HCT116 (cell line): ENCODE data around the gene CASZ1. TPM values are rescaled to one million over a fixed set of nuclear protein-coding genes. Genes with fewer than 3 reads are reported as not detected.

Experiments
- ATAC-seq: fragments of 200-7000 bp; cut with Tn5 transposase; 2 replicates; pipeline ENCODE4 v1.9.1; 2020; ENCODE audit warnings: mild to moderate bottlenecking, moderate library complexity
- BruUV-seq: library from RNA; stranded (reverse); fragments of 400-500 nt; replicated peaks from 2 replicates; lab custom pipeline; 2021; lab: Mats Ljungman, UMichigan
- CTCF ChIA-PET: fragments of 300-600 bp; sonication (Branson Sonifier 250); formaldehyde crosslinking; loops from one replicate; lab custom pipeline; 2021; ENCODE audit warnings: antibody characterized with exemption; lab: Charles Lee
- POLR2A ChIA-PET: fragments of 300-600, 350-600 bp; sonication (Branson Sonifier 250); formaldehyde crosslinking; loops from one replicate; lab custom pipeline; 2021; ENCODE audit warnings: antibody characterized with exemption; lab: Charles Lee
- RAD21 ChIA-PET, 2 experiments: fragments of 300-600 bp; sonication (Branson Sonifier 250); formaldehyde crosslinking; loops; one replicate each; lab custom pipeline; 2023; ENCODE audit warnings: low total read pairs in 2 of 2; ENCODE audit not compliant: uncharacterized antibody in 2 of 2, unreplicated experiment in 2 of 2, low non-redundant PET in 1 of 2; lab: Charles Lee
- DNase-seq: peaks from one replicate; pipeline ENCODE4 v3.0.0-alpha.2; 2010; ENCODE audit warnings: low read depth, low spot score
- H2AFZ ChIP-seq: fragments of 200-600 bp; shearing (Covaris generic), sonication (generic); 2 replicates; pipeline ENCODE4 v1.6.1; 2017; ENCODE audit warnings: low read depth, mixed run types, mixed read lengths, antibody characterized with exemption, low read length; ENCODE audit not compliant: poor library complexity, severe bottlenecking
- H3K27ac ChIP-seq: 2 replicates; pipeline ENCODE4 v1.5.1; 2012; ENCODE audit warnings: low read depth, low read length
- H3K27me3 ChIP-seq: fragments of 200-600 bp; sonication (generic); 2 replicates; pipeline ENCODE4 v1.6.1; 2016; ENCODE audit warnings: mixed run types, low read length, mixed read lengths; ENCODE audit not compliant: insufficient read depth
- H3K36me3 ChIP-seq, 2 experiments: fragments of 200-500 bp in 1 of 2; fragments of 200-600 bp in 1 of 2; sonication (Bioruptor generic) in 1 of 2; sonication (generic) in 1 of 2; 2 replicates each; pipeline versions ENCODE4 v1.5.1 to v1.6.1; 2014 to 2016; ENCODE audit warnings: low read length in 2 of 2, inconsistent platforms in 1 of 2, mixed read lengths in 1 of 2, mixed run types in 1 of 2; ENCODE audit not compliant: insufficient read depth in 2 of 2, control insufficient read depth in 1 of 2
- H3K4me1 ChIP-seq, 2 experiments: fragments of 200-600 bp in 1 of 2; sonication (generic) in 1 of 2; 2 replicates each; pipeline versions ENCODE4 v1.5.1 to v1.6.1; 2012 to 2017; ENCODE audit warnings: low read length in 2 of 2, inconsistent platforms in 1 of 2, mild to moderate bottlenecking in 1 of 2, mixed read lengths in 1 of 2, mixed run types in 1 of 2, moderate library complexity in 1 of 2; ENCODE audit not compliant: insufficient read depth in 2 of 2, control insufficient read depth in 1 of 2
- H3K4me2 ChIP-seq: fragments of 200-600 bp; sonication (generic); 2 replicates; pipeline ENCODE4 v1.6.1; 2017; ENCODE audit warnings: mixed run types, low read length, mixed read lengths
- H3K4me3 ChIP-seq, 2 experiments: fragments of 200-600 bp in 1 of 2; sonication (generic) in 1 of 2; replicated peaks in 1 of 2; 2 replicates each; pipeline ENCODE4 v1.5.1; 2011 to 2016; ENCODE audit warnings: low read length in 2 of 2, control low read depth in 1 of 2, low read depth in 1 of 2, mild to moderate bottlenecking in 1 of 2, mixed read lengths in 1 of 2, mixed run types in 1 of 2
- H3K79me2 ChIP-seq: fragments of 200-600 bp; sonication (generic); 2 replicates; pipeline ENCODE4 v1.6.1; 2017; ENCODE audit warnings: mild to moderate bottlenecking, mixed run types, low read length, moderate library complexity, mixed read lengths; ENCODE audit not compliant: insufficient read depth
- H3K9ac ChIP-seq: fragments of 200-600 bp; sonication (generic); 2 replicates; pipeline ENCODE4 v1.6.1; 2016; ENCODE audit warnings: low read length, mixed read lengths
- H3K9me2 ChIP-seq: fragments of 200-600 bp; sonication (generic), shearing (Covaris generic); 2 replicates; pipeline ENCODE4 v1.6.1; 2017; ENCODE audit warnings: mixed run types, mild to moderate bottlenecking, moderate library complexity; ENCODE audit not compliant: insufficient read depth
- H3K9me3 ChIP-seq, 2 experiments: fragments of 200-500 bp in 1 of 2; fragments of 200-600 bp in 1 of 2; sonication (Bioruptor generic) in 1 of 2; sonication (generic) in 1 of 2; 2 replicates each; pipeline ENCODE4 v1.6.1; 2014 to 2017; ENCODE audit warnings: low read length in 2 of 2, mixed read lengths in 2 of 2, inconsistent platforms in 1 of 2, low read depth in 1 of 2, mild to moderate bottlenecking in 1 of 2, mixed run types in 1 of 2, moderate library complexity in 1 of 2; ENCODE audit not compliant: control insufficient read depth in 1 of 2, insufficient read depth in 1 of 2
- H4K20me1 ChIP-seq: fragments of 200-600 bp; sonication (generic), shearing (Covaris generic); 2 replicates; pipeline ENCODE4 v1.6.1; 2017; ENCODE audit warnings: mixed run types, mild to moderate bottlenecking, moderate library complexity; ENCODE audit not compliant: insufficient read depth
- ATF3 ChIP-seq: IDR thresholded peaks from 2 replicates; pipeline ENCODE4 v1.6.1; 2012
- CBX3 ChIP-seq: IDR thresholded peaks from 2 replicates; pipeline ENCODE4 v1.6.1; 2012; ENCODE audit warnings: low read depth
- ELF1 ChIP-seq: IDR thresholded peaks from 2 replicates; pipeline ENCODE4 v1.6.1; 2012; ENCODE audit warnings: low read depth, borderline replicate concordance
- EZH2 ChIP-seq: fragments of 200-600 bp; sonication (generic); IDR thresholded peaks from 2 replicates; pipeline ENCODE4 v1.6.1; 2017; ENCODE audit warnings: antibody characterized with exemption, mixed run types
- EZH2phosphoT487 ChIP-seq: fragments of 200-600 bp; IDR thresholded peaks from 2 replicates; pipeline ENCODE4 v1.6.1; 2018; ENCODE audit warnings: antibody characterized with exemption, borderline replicate concordance
- POLR2A ChIP-seq: IDR thresholded peaks from 2 replicates; pipeline ENCODE4 v1.7.0; 2011; ENCODE audit warnings: borderline replicate concordance; ENCODE audit not compliant: insufficient read depth, insufficient read length; ENCODE audit errors: extremely low read depth
- RAD21 ChIP-seq: IDR thresholded peaks from 2 replicates; pipeline ENCODE4 v1.6.1; 2012; ENCODE audit warnings: low read depth, mild to moderate bottlenecking
- SIN3A ChIP-seq: IDR thresholded peaks from 2 replicates; pipeline ENCODE4 v1.6.1; 2012; ENCODE audit warnings: low read depth
- SRF ChIP-seq: IDR thresholded peaks from 2 replicates; pipeline ENCODE4 v1.6.1; 2012; ENCODE audit warnings: low read depth
- TCF7L2 ChIP-seq: IDR thresholded peaks from 2 replicates; pipeline ENCODE4 v1.7.0; 2011; ENCODE audit warnings: borderline replicate concordance, inconsistent platforms; ENCODE audit not compliant: insufficient read depth, insufficient read length; ENCODE audit errors: extremely low read depth
- intact Hi-C: fragments of 100-400 bp; cut with micrococcal nuclease; formaldehyde crosslinking; loops from 2 replicates; pipeline ENCODE4 v1.10.0; 2022
- total RNA-seq: library from RNA; stranded (reverse); gene quantifications from one replicate; pipeline ENCODE4 v1.2.1, GENCODE V29; 2021; ENCODE audit not compliant: unreplicated experiment
- TF ChIP-seq, protein P1 (sequence below): IDR thresholded peaks from 2 replicates; pipeline ENCODE4 v1.6.1; 2012

Gene CASZ1
- total RNA-seq, 1 experiment from 2014 or later = 7.7 TPM

DNA sequence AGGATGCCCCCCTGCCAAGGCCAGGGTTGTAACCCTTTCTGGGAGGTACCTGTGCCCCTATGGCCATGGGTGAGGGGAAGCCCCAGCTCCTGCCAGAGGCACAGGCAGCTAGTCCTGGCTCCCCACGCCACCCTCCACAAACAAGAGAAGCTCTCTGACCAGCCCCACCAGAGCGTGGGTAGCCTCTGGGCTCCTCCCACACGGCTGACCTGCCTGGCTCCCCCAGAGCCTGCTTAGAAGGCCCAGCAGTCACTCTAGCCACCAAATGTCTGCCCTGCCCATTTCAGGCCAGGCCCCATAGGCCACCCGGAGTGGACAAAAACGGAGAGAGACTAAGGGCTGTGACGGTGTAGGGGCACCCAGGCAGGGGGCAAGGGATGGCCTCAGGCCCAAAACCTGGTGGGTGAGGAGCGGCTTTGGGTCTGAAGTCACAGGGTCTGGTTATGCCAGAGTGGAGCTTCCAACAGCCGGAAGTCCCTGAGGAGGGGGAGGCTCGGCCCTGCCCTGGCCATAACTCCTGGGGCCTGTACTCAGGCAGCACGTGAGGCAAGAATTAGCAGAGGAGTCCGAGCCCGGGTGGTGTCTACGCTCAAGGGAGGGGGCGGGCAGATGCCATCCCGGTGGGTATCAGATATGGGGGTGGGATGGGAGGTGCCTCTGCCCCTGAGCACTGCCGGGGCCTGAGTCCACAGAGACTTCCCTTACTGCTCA, 155.4 kb downstream of the CASZ1 start (continued):
- TF ChIP-seq EZH2phosphoT487 (no peak), SRF (no peak), CBX3 (no peak), POLR2A (no peak)

GRCh38 chr1:10639775-10640578, 156.5 kb downstream of the CASZ1 start:
- H3K36me3 ChIP-seq = no peaks in the 10 kb centered on the region
- H2AFZ ChIP-seq = no peak overlapping the region
- H3K27ac ChIP-seq = no peak overlapping the region
- no peak overlapping the region for H3K4me2 ChIP-seq
- no peaks in the 10 kb centered on the region for H3K9me2 ChIP-seq
- POLR2A ChIA-PET = no interaction called here
- H3K9ac ChIP-seq = no peak overlapping the region
- CTCF ChIA-PET = no interaction called here
- ATAC-seq (peak; percentile 23; the same call in 1 of the 2 replicates), DNase-seq (no peak)
- no peaks in the 10 kb centered on the region for H3K79me2 ChIP-seq
- H3K4me3 ChIP-seq = no peak overlapping the region
- H3K9me3 ChIP-seq = no peaks in the 10 kb centered on the region
- H3K27me3 ChIP-seq = no peaks in the 10 kb centered on the region
- RAD21 ChIA-PET = no interaction called here
- peaks cover 0 to 10% of the 10 kb centered on the region in 2 experiments; a peak in 2 of 4 replicates for H3K4me1 ChIP-seq
- intact Hi-C loops = no loop called here
- no TSS peak for BruUV-seq
- H4K20me1 ChIP-seq = no peaks in the 10 kb centered on the region
- TF ChIP-seq ELF1 (no peak), CBX3 (no peak), EZH2 (no peak), RAD21 (no peak), SIN3A (no peak), ATF3 (no peak), TCF7L2 (no peak), EZH2phosphoT487 (no peak), POLR2A (no peak)
- TF ChIP-seq, protein P1, sequence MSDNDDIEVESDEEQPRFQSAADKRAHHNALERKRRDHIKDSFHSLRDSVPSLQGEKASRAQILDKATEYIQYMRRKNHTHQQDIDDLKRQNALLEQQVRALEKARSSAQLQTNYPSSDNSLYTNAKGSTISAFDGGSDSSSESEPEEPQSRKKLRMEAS = no peak
